Prostate gland (tissue), 2 donors: Measurements from ENCODE around the gene USP25. TPM values are rescaled to one million over a fixed set of nuclear protein-coding genes. Genes with fewer than 3 reads are reported as not detected.

Experiments
- DNase-seq: peaks from one replicate; pipeline ENCODE4 v3.0.0-alpha.2; 2019; ENCODE audit warnings: low spot score
- H3K27ac ChIP-seq, 2 donors: fragments of 200-600 bp; sonication (generic); 2 replicates each; pipeline ENCODE4 v1.5.1; 2017 to 2019
- H3K27me3 ChIP-seq: fragments of 200-600 bp; sonication (generic); replicated peaks from 2 replicates; pipeline ENCODE4 v1.5.1; 2019; ENCODE audit not compliant: insufficient read depth
- H3K36me3 ChIP-seq, 2 donors: fragments of 200-600 bp; sonication (generic); 1 replicate in 1 of 2; 2 replicates in 1 of 2; pipeline versions ENCODE4 v1.5.1 to v1.8.1; 2017 to 2019
- H3K4me1 ChIP-seq: fragments of 200-600 bp; sonication (generic); replicated peaks from 2 replicates; pipeline ENCODE4 v1.5.1; 2019
- H3K4me3 ChIP-seq, 2 donors: fragments of 200-600 bp; sonication (generic); 2 replicates each; pipeline ENCODE4 v1.5.1; 2017 to 2019
- H3K9me3 ChIP-seq: fragments of 200-600 bp; sonication (generic); 2 replicates; pipeline ENCODE4 v1.5.1; 2017
- POLR2A ChIP-seq: fragments of 450-650 bp; IDR thresholded peaks from one replicate; pipeline ENCODE4 v1.6.1; 2016; ENCODE audit warnings: antibody characterized with exemption, mild to moderate bottlenecking
- POLR2AphosphoS5 ChIP-seq: sonication (generic); formaldehyde crosslinking; IDR thresholded peaks from one replicate; pipeline ENCODE4 v1.6.1; 2017; ENCODE audit warnings: antibody characterized with exemption
- WGBS: methylation state at CpG from one replicate; pipeline ENCODE4 v1.1.5; 2018; 5-methylcytosine and 5-hydroxymethylcytosine counted together
- intact Hi-C: fragments of 100-400 bp; cut with DNase I; formaldehyde crosslinking; loops from one replicate; pipeline ENCODE4 v1.14.2; 2022
- total RNA-seq, 2 donors: library from RNA; depleted of rRNA; stranded (reverse); fragments of >200 nt; gene quantifications; one replicate each; pipeline ENCODE4 v1.1.0, GENCODE V29; 2016
- TF ChIP-seq, protein P1 (sequence below), 4 experiments: fragments of 200-600 bp in 2 of 4; fragments of 450-650 bp in 2 of 4; sonication (generic) in 2 of 4; IDR thresholded peaks; 1 replicate in 3 of 4; 2 replicates in 1 of 4; pipeline ENCODE4 v1.5.1; 2016 to 2019; ENCODE audit warnings: antibody characterized with exemption in 4 of 4, mild to moderate bottlenecking in 2 of 4, moderate library complexity in 2 of 4

USP25 gene, protein sequence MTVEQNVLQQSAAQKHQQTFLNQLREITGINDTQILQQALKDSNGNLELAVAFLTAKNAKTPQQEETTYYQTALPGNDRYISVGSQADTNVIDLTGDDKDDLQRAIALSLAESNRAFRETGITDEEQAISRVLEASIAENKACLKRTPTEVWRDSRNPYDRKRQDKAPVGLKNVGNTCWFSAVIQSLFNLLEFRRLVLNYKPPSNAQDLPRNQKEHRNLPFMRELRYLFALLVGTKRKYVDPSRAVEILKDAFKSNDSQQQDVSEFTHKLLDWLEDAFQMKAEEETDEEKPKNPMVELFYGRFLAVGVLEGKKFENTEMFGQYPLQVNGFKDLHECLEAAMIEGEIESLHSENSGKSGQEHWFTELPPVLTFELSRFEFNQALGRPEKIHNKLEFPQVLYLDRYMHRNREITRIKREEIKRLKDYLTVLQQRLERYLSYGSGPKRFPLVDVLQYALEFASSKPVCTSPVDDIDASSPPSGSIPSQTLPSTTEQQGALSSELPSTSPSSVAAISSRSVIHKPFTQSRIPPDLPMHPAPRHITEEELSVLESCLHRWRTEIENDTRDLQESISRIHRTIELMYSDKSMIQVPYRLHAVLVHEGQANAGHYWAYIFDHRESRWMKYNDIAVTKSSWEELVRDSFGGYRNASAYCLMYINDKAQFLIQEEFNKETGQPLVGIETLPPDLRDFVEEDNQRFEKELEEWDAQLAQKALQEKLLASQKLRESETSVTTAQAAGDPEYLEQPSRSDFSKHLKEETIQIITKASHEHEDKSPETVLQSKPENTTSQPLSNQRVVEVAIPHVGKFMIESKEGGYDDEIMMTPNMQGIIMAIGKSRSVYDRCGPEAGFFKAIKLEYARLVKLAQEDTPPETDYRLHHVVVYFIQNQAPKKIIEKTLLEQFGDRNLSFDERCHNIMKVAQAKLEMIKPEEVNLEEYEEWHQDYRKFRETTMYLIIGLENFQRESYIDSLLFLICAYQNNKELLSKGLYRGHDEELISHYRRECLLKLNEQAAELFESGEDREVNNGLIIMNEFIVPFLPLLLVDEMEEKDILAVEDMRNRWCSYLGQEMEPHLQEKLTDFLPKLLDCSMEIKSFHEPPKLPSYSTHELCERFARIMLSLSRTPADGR
- total RNA-seq = 10 to 100 TPM; 30.4 to 49.3 TPM

DNA sequence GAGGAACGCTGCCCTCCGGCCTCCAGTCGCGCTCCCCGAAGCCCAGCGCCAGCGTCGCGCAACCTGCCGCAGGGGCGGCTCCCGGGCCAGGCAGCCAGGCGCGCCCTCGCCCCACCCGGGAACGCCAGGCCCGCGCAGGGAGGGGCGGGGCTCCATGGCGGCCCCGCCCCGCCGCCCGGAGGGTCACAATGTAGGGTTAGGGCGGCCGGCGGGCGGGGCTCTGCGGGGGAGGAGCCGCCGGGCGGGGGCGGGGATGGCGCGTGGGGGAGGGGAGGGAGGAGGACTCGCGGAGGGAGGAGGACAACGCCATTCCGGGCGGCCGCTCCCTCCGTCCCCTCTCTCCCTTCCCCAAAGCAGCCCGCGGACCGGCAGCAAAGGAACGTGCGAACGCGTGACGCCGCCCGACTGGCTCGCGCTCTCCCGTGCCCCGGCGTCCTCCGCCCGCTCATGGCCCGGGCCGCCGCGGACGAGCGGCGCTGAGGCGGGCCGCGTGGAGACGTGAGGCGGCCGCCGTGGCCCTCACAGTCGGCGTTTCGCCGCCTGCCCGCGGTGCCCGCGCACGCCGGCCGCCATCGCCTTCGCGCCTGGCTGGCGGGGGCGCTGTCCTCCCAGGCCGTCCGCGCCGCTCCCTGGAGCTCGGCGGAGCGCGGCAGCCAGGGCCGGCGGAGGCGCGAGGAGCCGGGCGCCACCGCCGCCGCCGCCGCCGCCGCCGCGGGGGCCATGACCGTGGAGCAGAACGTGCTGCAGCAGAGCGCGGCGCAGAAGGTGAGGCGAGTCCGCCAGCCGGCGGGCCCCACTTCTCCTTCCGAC lies at the start of gene USP25:
USP25 (plus strand) TSS at position 309 of the 810 bp plus-strand sequence; CDS start at position 721, 412 bp downstream.
- no peaks in the 10 kb centered on the region for H3K36me3 ChIP-seq
- peak within 1 kb of the TSS; percentile 71 to 80 for H3K4me3 ChIP-seq
- no peaks in the 10 kb centered on the region for H3K9me3 ChIP-seq
- DNase-seq = peak; percentile 90
- no peaks in the 10 kb centered on the region for H3K4me1 ChIP-seq
- H3K27me3 ChIP-seq = no peaks in the 10 kb centered on the region
- WGBS = under 1% methylated on average over 92 of the region's 123 CpGs
- intact Hi-C loops = loop anchor here (10.0 kb wide), 1 partner anchor 95 kb away; no protein-coding TSS in a partner anchor
- H3K27ac ChIP-seq = peak within 1 kb of the TSS; percentile 92 to 95
- peak; percentile 70 for TF ChIP-seq POLR2A
- TF ChIP-seq, protein P1, sequence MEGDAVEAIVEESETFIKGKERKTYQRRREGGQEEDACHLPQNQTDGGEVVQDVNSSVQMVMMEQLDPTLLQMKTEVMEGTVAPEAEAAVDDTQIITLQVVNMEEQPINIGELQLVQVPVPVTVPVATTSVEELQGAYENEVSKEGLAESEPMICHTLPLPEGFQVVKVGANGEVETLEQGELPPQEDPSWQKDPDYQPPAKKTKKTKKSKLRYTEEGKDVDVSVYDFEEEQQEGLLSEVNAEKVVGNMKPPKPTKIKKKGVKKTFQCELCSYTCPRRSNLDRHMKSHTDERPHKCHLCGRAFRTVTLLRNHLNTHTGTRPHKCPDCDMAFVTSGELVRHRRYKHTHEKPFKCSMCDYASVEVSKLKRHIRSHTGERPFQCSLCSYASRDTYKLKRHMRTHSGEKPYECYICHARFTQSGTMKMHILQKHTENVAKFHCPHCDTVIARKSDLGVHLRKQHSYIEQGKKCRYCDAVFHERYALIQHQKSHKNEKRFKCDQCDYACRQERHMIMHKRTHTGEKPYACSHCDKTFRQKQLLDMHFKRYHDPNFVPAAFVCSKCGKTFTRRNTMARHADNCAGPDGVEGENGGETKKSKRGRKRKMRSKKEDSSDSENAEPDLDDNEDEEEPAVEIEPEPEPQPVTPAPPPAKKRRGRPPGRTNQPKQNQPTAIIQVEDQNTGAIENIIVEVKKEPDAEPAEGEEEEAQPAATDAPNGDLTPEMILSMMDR (IDR thresholded peaks at IDR 0.05) = peak in 1 of 4 experiments; percentile 33
- peak; percentile 47 for TF ChIP-seq POLR2AphosphoS5

DNA sequence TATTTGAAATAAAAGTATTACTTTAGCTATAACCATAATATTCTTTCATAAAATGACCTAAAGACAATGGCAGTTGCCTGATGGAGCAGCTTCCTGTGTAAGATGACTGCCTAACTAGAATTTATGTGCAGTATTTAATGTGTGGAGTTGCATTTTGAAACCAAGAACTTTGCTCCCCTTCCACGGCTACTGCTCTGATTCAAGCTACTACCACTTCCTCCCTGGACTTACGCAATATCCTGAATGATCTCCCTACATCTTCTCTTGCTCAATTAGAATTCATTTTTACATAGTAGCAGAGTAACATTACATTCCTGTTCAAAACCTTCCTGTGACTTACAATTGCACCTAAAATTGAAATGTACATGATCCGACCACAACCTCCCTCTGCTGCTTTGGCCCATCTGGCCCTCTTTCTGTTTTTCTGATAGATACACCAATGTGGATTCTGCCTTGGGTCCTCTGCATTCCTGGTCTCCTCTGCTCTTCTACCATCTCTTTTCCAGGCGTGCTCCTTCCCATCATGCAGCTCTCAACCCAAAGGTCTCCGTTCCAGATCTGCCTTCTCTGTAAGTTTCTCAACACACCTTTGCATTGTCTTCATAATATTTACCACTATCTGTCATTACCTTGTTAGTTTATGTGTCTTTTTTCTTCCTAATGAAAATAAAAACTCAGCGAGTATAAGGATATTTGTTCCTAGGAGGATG lies 47.4 kb upstream of the USP25 start:
- no peak for DNase-seq
- no peaks in the 10 kb centered on the region for H3K4me1 ChIP-seq
- no peak for TF ChIP-seq POLR2A
- no peak for TF ChIP-seq POLR2AphosphoS5
- TF ChIP-seq, protein P1 (IDR thresholded peaks at IDR 0.05) = no peak
- 65% methylated on average over 6 of the region's 6 CpGs for WGBS
- intact Hi-C loops = no loop called here
- no peaks in the 10 kb centered on the region for H3K36me3 ChIP-seq
- H3K4me3 ChIP-seq = no peak overlapping the region
- H3K27me3 ChIP-seq = no peaks in the 10 kb centered on the region
- no peaks in the 10 kb centered on the region for H3K9me3 ChIP-seq
- no peak overlapping the region for H3K27ac ChIP-seq

DNA sequence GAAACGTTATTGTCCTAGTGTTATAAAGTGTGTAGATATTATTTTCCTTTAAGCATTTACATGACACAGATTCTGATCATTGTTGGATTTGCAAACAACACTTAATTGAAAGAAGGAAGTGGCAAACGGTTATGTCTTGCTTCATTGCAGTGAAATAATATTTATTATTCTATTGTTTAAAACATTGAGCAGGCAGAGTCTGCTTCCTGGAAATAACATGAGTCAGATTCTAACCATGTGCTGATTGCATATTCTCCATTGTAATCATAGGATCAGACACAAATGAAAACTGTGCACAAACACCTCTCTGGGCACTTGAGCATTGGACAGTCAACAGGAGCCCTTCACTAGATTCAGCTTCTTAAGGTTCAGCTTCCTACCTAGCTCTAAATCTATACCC lies 46.8 kb upstream of the USP25 start:
- intact Hi-C loops = no loop called here
- 19% methylated on average over 2 of the region's 2 CpGs for WGBS
- Histone ChIP-seq H3K4me3 (no peak overlapping the region), H3K9me3 (no peaks in the 10 kb centered on the region), H3K4me1 (no peaks in the 10 kb centered on the region), H3K27ac (no peak overlapping the region), H3K27me3 (no peaks in the 10 kb centered on the region), H3K36me3 (no peaks in the 10 kb centered on the region)
- TF ChIP-seq POLR2A (no peak), POLR2AphosphoS5 (no peak)
- TF ChIP-seq, protein P1 (IDR thresholded peaks at IDR 0.05) = no peak
- no peak for DNase-seq

DNA sequence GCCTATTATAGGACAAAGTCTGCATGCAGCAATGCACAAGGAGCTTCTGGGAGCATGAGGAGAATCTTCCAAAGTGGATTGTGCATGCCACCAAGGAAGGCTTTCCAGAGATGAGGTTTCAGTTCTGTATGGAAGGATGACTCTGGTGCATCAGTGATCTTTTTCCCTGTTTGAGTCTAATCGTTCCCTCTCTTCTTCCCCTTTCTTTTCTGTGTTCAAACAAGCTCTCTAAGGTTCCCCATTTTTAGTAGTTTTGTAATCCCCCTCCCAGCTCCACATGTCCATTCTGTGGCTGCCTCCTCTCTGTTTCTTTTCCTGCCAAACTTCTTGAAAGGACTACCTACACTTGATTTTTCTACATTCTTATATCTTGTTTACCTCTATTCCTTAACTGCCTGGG lies 43.3 kb upstream of the USP25 start:
- intact Hi-C loops = no loop called here
- 80% methylated on average over 1 of the region's 1 CpG for WGBS

More for the DNA sequence above, 43.3 kb upstream of the USP25 start:
- no peaks in the 10 kb centered on the region for H3K4me1 ChIP-seq
- H3K9me3 ChIP-seq = no peaks in the 10 kb centered on the region
- no peak overlapping the region for H3K27ac ChIP-seq
- H3K4me3 ChIP-seq = no peak overlapping the region
- no peaks in the 10 kb centered on the region for H3K27me3 ChIP-seq
- DNase-seq = no peak
- H3K36me3 ChIP-seq = no peaks in the 10 kb centered on the region
- TF ChIP-seq POLR2AphosphoS5 = no peak
- TF ChIP-seq, protein P1 (IDR thresholded peaks at IDR 0.05) = no peak
- TF ChIP-seq POLR2A = no peak
